ENCODE results near the gene PRPSAP1.

DNA sequence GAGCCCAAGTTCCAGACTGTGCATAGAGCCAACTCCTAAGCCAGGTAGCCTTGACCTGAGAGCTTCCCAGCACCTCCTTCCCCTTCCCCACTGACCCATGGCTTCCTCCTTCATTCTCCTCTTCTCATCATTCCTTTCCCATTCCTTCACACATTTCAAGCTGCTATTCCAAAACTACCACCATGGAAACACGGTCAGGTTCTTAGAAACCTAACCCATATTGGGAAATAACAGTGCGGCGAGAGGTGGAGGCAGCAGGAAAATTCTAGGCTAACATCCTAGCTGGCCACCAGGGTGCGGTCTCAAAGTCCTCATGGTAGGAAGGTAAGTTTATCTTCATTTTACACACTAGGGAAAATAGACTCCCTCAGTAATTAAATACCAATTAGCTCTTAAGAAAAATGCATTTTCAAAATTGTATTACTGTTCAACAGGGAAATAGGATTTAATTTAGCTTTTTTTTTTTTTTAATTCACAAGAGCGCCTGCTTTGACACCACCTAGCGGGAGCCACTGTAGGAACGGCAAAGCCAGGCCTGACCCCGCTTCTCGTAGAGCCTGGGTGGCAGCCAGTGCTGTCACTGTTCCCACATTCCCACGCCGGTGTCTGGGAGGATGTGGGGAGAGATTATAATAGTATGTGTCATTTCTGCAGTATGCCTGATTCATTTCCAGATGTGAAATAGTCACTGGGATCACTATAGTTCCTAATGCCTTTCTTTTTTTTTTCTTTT lies 16.7 kb upstream of the PRPSAP1 start:
- TF ChIP-seq, protein P1, sequence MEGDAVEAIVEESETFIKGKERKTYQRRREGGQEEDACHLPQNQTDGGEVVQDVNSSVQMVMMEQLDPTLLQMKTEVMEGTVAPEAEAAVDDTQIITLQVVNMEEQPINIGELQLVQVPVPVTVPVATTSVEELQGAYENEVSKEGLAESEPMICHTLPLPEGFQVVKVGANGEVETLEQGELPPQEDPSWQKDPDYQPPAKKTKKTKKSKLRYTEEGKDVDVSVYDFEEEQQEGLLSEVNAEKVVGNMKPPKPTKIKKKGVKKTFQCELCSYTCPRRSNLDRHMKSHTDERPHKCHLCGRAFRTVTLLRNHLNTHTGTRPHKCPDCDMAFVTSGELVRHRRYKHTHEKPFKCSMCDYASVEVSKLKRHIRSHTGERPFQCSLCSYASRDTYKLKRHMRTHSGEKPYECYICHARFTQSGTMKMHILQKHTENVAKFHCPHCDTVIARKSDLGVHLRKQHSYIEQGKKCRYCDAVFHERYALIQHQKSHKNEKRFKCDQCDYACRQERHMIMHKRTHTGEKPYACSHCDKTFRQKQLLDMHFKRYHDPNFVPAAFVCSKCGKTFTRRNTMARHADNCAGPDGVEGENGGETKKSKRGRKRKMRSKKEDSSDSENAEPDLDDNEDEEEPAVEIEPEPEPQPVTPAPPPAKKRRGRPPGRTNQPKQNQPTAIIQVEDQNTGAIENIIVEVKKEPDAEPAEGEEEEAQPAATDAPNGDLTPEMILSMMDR (IDR thresholded peaks at IDR 0.05): no peak
- no peak for TF ChIP-seq POLR2A (IDR thresholded peaks at IDR 0.05)
